ENCODE results near the gene FTCDNL1. TPM values are rescaled to one million over a fixed set of nuclear protein-coding genes. Genes with fewer than 3 reads are reported as not detected.

The FTCDNL1 gene
- total RNA-seq, 1 experiment from 2014 or later = 0.11 TPM

- H3K27ac ChIP-seq (ENCODE audit: low read length) = no peak overlapping the region
- ChIA-PET POLR2A (ENCODE audit: unreplicated experiment) (no interaction called here), CTCF (no interaction called here)
- H2AFZ ChIP-seq (ENCODE audit: low read length) = no peak overlapping the region
- no peak for TF ChIP-seq EZH2 (IDR thresholded peaks at IDR 0.05; ENCODE audit: low read length, unreplicated experiment)
- no peak for TF ChIP-seq CTCF (conservative IDR thresholded peaks at IDR 0.05; ENCODE audit: low read depth, low read length)
- no peak for TF ChIP-seq EZH2phosphoT487 (IDR thresholded peaks at IDR 0.05; ENCODE audit: borderline replicate concordance, low read length)
- no TSS peak for BruUV-seq (replicated peaks)
- no peaks in the 10 kb centered on the region for H3K9me3 ChIP-seq (ENCODE audit: low read length)
- no peaks in the 10 kb centered on the region for H3K36me3 ChIP-seq (ENCODE audit: low read depth, low read length)
- ATAC-seq (no peak), DNase-seq (no peak)
- H3K4me3 ChIP-seq (ENCODE audit: low read length) = no peak overlapping the region
- H3K27me3 ChIP-seq (ENCODE audit: low read length) = peaks cover 43% of the 10 kb centered on the region
- H4K20me1 ChIP-seq (ENCODE audit: low read length) = no peaks in the 10 kb centered on the region
- H3F3A ChIP-seq (ENCODE audit: low read length, unreplicated experiment) = no peaks in the 10 kb centered on the region
- H3K4me1 ChIP-seq (ENCODE audit: insufficient read depth, low read length) = no peaks in the 10 kb centered on the region
- no peak overlapping the region for H3K4me2 ChIP-seq (ENCODE audit: low read length)
- no peaks in the 10 kb centered on the region for H3K79me2 ChIP-seq (ENCODE audit: low read length)
- no peak overlapping the region for H3K9ac ChIP-seq (ENCODE audit: low read length)
- intact Hi-C loops (cut with micrococcal nuclease) = loop anchor here (10.0 kb wide), 1 partner anchor 264 kb away; no protein-coding TSS in a partner anchor
- no peaks in the 10 kb centered on the region for H3K9me2 ChIP-seq (replicated peaks; ENCODE audit: low read length)
These were observed 17.6 kb upstream of the FTCDNL1 start for GRCh38 chr2:199868431-199869226.

- Histone ChIP-seq H3K9me3 (ENCODE audit: low read length) (no peaks in the 10 kb centered on the region), H3F3A (ENCODE audit: low read length, unreplicated experiment) (no peaks in the 10 kb centered on the region), H3K27ac (ENCODE audit: low read length) (no peak overlapping the region), H3K9ac (ENCODE audit: low read length) (no peak overlapping the region), H3K4me2 (ENCODE audit: low read length) (no peak overlapping the region), H3K79me2 (ENCODE audit: low read length) (no peaks in the 10 kb centered on the region), H4K20me1 (ENCODE audit: low read length) (no peaks in the 10 kb centered on the region), H3K4me1 (ENCODE audit: insufficient read depth, low read length) (no peaks in the 10 kb centered on the region), H3K27me3 (ENCODE audit: low read length) (peaks cover 59% of the 10 kb centered on the region), H3K9me2 (replicated peaks; ENCODE audit: low read length) (no peaks in the 10 kb centered on the region), H2AFZ (ENCODE audit: low read length) (no peak overlapping the region), H3K4me3 (ENCODE audit: low read length) (no peak overlapping the region), H3K36me3 (ENCODE audit: low read depth, low read length) (no peaks in the 10 kb centered on the region)
- ATAC-seq (no peak), DNase-seq (no peak)
- TF ChIP-seq CTCF (conservative IDR thresholded peaks at IDR 0.05; ENCODE audit: low read depth, low read length) (no peak), EZH2phosphoT487 (IDR thresholded peaks at IDR 0.05; ENCODE audit: borderline replicate concordance, low read length) (no peak), EZH2 (IDR thresholded peaks at IDR 0.05; ENCODE audit: low read length, unreplicated experiment) (no peak)
- no TSS peak for BruUV-seq (replicated peaks)
- ChIA-PET POLR2A (ENCODE audit: unreplicated experiment) (no interaction called here), CTCF (no interaction called here)
- intact Hi-C loops (cut with micrococcal nuclease) = loop anchor here (10.0 kb wide), 1 partner anchor 261 kb away; no protein-coding TSS in a partner anchor
These were observed 14.9 kb upstream of the FTCDNL1 start for GRCh38 chr2:199865905-199866304.

GRCh38 chr2:199862788-199863187 is 11.8 kb upstream of the FTCDNL1 start:
- POLR2A ChIA-PET (ENCODE audit: unreplicated experiment) = no interaction called here
- Histone ChIP-seq H3K36me3 (ENCODE audit: low read depth, low read length) (no peaks in the 10 kb centered on the region), H3K27me3 (ENCODE audit: low read length) (peaks cover 39% of the 10 kb centered on the region), H4K20me1 (ENCODE audit: low read length) (no peaks in the 10 kb centered on the region), H3K4me3 (ENCODE audit: low read length) (no peak overlapping the region), H2AFZ (ENCODE audit: low read length) (no peak overlapping the region), H3K9me3 (ENCODE audit: low read length) (no peaks in the 10 kb centered on the region), H3K27ac (ENCODE audit: low read length) (no peak overlapping the region), H3K4me1 (ENCODE audit: insufficient read depth, low read length) (no peaks in the 10 kb centered on the region), H3K4me2 (ENCODE audit: low read length) (no peak overlapping the region), H3F3A (ENCODE audit: low read length, unreplicated experiment) (no peaks in the 10 kb centered on the region), H3K9me2 (replicated peaks; ENCODE audit: low read length) (no peaks in the 10 kb centered on the region), H3K9ac (ENCODE audit: low read length) (no peak overlapping the region), H3K79me2 (ENCODE audit: low read length) (no peaks in the 10 kb centered on the region)
- ATAC-seq (no peak), DNase-seq (no peak)
- CTCF ChIA-PET = no interaction called here
- no TSS peak for BruUV-seq (replicated peaks)
- TF ChIP-seq CTCF (conservative IDR thresholded peaks at IDR 0.05; ENCODE audit: low read depth, low read length) = no peak
- TF ChIP-seq EZH2 (IDR thresholded peaks at IDR 0.05; ENCODE audit: low read length, unreplicated experiment) = no peak
- TF ChIP-seq EZH2phosphoT487 (IDR thresholded peaks at IDR 0.05; ENCODE audit: borderline replicate concordance, low read length) = no peak
- intact Hi-C loops (cut with micrococcal nuclease) = loop anchor here (5.0 to 10.0 kb wide), 3 partner anchors 258 to 1550 kb away; no protein-coding TSS in a partner anchor

Data from PC-3 (cell line).